NCI-H1417 treated with DMSO at 0.1 percent for 48 hours (cell line): ENCODE results near the gene PSTPIP1.
"Not testable (repeated sequence)": the region's sequence is repeated elsewhere in the genome, so short reads cannot be mapped to it uniquely, and the experiment has no call there.

Experiments
- DNase-seq: peaks from one replicate; lab custom pipeline; 2025; lab: John Stamatoyannopoulos, UW

Gene PSTPIP1

DNA sequence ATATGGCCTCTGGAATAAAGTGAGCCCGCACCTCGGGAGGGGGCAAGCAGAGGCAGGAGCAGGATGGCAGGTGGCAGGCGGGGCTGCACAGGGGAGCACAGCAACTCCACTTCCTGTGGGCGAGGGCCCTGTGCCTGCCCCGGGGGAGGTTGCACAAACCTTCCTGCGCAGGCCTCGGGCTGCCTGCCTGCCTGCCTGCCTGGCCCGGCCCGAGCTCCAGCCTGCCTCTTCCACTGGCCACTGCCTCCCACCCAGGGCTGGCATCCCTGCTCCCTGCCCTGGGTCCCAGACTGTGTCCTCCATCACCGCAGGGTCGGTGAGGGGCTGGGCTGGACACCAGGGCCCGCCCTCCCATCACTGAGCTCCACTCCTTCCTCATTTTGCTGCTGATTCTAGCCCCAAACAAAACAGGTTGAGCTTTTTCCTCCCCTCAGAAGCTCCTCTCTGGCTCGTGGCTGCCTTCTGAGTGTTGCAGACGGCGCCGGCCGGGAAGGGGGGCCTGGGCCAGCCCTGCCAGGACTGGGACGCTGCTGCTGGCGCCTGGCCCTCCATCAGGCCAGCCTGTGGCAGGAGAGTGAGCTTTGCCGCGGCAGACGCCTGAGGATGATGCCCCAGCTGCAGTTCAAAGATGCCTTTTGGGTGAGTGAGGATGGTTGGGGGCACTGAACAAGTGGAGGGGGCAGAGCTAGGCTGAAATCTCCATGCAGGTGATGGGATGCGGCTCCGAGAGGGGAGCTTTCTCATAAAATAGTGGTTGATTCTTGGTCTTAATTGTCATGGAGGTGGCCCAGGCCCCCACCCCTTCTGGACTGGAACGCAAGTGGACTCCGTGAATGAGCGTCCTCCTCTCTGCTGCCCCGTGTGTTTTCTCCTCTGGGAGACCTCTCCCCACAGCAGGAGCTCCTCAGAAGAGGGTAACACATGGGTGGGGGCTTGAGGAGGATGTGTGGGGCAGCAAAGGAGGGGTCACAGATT, at the start of gene PSTPIP1:
TSS of gene PSTPIP1 (plus strand) at position 156 of the 975 bp plus-strand sequence. CDS start at position 604, 448 bp downstream.
- DNase-seq: no peak

DNA sequence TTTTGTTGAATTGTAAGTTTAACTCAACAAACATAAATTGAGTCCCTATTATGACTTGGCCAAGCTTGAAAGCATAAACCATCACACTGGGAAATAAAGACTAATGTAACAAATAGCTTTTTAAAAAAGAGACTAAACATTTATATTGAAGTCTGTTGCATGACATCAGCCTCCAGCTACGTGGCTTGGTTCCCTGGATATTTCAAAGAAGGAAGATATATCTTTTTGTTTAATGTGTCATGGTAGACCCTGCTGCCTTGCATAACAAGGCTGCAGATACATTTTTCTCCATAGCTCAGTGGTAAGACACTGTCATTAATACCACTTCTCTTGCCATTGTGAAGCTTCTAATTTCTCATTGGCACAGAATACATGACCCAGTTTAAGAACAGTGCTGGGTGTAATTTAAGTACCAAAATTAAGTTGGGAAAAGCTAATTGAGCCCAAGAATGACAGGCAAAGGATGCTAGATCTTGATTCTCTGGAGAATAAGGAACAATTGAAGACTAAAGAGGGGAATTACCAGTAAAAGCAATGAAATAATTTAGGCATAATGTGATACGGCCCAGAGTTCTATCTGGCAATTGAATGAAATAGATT, 49.3 kb upstream of the PSTPIP1 start:
- DNase-seq: no peak

DNA sequence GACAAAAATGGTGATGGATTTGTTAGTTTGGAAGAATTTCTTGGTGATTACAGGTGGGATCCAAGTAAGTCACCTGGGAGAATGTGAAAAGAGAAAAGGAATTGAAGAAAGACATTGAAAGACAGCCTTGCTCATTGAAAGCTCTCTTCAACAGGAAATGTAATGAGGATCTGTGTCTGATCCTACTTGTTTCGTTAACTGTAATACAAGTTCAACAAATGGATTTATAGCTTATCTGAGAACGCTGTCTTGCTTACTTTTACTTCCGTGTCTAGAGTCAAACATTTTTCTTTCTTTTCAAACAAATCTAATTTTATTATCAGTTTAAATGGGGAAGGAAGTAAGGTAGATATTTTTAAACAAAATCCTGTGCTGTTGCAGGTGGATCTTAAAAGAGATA, 47.5 kb upstream of the PSTPIP1 start:
- no peak for DNase-seq

DNA sequence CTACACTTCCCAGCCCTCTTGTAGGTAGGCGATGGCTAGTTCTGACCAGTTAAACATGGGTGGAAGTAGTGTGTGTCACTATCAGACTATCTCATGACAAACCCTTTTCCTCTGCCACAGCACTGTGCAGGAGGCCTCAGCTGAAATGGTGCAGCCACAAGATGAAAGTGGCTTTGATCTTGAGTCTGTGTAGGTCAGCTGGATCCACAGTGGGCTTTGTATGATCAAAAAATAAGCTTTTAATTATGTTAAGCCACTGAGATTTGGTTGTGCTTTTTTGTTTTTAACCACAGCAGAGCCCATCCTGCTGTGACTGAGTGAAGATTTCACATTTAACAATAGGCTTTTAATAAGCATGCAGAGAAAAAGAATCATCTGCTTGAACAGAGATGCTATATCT, 43.7 kb upstream of the PSTPIP1 start:
- no peak for DNase-seq

DNA sequence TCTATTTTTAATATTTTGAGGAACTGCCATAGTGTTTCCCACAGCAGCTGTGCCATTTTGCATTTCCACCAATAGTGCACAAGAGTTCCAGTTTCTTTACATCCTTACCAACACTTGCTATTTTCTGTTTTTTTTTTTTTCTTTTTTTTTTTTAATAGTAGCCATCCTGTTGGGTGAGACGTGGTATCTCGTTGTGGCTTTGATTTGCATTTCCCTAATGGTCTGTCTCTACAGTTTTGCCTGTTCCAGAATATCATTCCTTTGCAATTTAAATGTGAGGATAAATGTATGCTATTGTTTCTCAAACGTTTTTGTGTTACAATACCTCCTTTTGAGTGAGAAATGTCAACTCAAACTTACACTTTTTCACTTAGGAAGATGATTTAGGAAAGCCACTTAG, 41.0 kb upstream of the PSTPIP1 start:
- no peak for DNase-seq

DNA sequence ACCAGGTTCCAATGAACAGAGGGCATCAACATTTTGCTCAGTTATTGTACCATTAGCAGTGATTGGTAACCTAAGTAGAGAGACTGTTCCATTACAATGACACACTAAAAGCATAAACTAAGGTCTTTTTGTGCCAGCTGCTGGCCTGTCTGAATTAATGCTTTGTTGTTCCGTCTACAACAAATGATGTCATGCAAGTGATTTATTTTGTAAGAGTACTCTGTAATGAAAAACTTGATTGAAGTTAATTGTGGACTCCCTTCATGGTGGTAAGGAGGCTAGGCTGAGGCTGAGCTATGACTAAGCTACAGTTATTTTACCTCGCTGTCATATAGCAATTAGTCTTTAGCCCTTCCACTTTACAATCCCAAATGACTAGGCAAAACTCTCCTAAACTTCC, 40.2 kb upstream of the PSTPIP1 start:
- DNase-seq: no peak

DNA sequence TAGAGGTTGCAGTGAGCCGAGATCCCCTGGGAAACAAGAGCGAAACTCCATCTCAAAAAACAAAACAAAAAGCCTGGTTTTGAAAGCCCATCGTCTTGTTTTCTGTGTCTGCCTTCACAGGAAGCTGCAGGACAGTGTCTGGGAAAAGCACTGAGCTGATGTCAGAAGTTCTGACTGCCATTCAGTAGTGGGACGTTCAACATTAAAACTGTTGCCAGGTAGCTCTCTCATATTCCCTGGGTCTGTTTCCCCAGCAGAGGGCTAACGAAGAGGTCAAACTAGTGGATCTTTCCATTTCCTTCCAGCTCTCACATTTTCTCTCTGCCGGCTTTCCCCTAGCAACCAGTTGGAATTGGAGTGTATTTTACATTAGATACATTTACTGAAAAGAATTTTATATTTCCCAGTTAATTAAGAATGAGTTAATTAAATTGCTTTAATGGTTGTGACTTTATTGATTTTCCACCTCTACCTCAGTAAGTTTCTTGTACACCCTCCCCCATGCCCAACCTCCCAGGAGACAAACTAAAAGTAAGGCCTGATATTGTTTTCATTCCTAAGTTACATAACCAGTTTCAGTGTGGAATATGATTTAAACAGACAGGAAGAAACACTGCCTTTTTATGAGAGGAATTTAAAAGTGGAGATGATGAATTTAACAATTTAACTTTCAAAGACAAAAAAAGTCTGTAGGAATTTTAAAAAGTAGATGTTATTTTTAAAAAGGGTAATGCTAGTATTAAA, 33.5 kb upstream of the PSTPIP1 start:
- DNase-seq: no peak

DNA sequence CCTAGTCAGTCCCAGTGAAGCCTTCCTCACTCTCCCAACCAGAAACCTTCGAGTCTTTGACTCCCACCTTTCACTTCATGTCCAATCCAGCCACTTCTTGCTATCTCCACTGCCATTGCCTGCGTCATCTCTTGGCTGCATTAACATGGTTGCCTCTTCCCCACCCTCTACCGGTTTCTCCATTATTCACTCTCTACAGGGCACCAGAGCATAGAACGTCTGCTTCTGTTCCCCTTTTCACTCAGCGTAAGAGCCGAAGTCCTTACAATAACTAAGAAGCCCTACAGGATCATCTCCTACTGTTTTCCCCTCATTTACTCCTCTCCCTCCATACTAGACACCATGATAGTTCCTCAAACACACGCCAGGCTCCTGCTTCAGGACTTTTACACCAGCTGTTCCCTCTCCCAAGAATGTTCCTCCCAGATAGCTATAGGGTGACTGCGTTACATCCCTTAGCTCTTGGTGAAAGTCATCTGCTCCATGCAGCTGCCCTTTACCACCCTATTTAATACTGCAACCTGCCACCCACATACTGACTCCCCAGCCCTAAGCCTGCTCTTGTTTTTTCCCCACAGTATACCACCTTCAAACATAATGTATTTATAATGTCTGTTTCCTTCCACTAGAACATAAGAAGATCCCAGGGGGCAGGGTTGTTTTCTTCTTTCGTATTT, 32.5 kb upstream of the PSTPIP1 start:
- DNase-seq: no peak

DNA sequence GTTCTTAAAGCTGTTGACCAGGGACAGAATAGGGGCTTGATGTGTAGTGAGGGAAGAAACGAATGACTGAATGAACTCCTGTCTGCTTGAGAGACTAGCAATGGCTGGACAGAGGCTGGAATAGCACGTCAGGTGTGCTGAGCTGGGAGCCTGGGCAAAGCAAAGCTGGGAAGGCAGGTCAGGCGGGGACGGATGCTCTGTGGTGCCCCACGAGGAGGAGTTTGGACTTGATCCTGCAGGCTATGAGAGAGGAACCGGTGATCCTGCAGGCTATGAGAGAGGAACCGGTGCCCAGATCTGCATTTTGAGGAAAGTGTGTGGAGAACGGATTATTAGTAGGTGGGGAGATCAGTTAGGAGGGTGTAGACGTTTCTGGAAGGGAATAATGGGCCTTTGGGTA, 31.3 kb upstream of the PSTPIP1 start:
- DNase-seq: no peak

DNA sequence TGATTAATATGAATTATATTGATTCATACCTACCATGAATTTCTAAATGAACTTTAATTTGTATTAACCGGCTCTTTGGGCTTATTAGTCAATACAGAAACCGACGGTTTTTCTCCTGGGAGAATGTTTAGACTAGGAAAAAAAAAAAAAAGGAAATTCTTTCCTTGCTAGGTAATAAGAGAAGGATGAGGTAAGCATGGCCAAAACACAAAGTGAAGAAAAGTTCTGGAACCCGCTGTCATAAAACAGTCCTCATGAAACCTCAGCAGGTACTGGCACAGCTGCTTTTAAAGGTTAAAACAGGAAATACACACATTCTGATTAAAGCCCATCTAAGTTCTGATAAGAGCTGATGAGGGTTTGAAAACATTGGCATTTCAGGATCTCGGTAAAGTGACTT, 30.8 kb upstream of the PSTPIP1 start:
- DNase-seq: no peak

DNA sequence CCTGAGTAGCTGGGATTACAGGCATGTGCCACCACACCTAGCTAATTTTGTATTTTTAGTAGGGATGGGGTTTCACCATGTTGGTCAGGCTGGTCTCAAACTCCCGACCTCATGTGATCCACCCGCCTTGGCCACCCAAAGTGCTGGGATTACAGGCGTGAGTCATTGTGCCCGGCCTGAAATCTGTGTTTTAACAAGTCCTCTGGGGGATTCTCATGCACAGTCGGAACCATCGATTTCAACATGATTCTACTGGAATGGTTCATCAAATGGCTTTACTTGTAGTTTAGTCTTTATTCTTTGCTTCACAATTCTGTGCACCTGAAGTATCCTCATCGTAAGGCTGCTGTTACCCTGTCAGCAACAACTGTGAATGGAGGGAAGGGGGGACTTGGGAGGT, 28.9 kb upstream of the PSTPIP1 start:
- DNase-seq: not testable (repeated sequence)

DNA sequence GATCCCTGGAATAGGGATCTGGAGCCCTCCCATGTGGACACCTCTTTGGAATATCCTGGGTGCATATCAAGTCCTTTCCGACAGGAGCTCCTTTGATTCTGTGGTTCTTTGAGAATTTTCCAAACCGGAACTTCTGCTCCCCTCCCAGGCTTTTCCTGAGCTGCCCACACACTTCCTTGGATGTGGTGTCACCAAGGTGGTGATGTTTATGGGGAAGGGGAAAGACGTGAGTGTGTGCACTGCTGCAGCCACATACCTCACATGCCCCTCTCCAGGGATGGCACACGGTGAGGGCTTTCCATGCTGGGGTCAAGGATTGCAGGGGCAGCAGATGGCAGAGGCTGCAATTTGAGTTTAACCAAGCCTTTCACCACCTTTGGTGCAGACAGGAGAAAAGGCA, 27.9 kb upstream of the PSTPIP1 start:
- no peak for DNase-seq

DNA sequence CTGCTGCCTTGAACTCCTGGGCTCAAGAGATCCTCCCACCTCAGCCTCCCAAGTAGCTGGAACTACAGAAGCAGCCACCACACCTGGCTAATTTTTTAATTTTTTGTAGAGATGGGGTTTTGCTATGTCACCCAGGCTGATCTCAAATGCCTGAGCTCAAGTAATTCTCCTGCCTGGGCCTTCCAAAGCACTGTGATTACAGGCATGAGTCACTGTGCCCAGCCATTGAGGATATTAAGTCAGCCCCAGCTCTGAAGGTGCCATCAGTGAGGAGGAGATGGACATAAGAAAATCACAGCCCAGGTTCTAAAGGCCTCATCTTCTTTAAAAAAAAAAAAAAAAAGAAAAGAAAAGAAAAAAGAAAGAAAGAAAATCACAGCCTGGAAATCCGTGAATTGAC, 26.6 kb upstream of the PSTPIP1 start:
- no peak for DNase-seq

DNA sequence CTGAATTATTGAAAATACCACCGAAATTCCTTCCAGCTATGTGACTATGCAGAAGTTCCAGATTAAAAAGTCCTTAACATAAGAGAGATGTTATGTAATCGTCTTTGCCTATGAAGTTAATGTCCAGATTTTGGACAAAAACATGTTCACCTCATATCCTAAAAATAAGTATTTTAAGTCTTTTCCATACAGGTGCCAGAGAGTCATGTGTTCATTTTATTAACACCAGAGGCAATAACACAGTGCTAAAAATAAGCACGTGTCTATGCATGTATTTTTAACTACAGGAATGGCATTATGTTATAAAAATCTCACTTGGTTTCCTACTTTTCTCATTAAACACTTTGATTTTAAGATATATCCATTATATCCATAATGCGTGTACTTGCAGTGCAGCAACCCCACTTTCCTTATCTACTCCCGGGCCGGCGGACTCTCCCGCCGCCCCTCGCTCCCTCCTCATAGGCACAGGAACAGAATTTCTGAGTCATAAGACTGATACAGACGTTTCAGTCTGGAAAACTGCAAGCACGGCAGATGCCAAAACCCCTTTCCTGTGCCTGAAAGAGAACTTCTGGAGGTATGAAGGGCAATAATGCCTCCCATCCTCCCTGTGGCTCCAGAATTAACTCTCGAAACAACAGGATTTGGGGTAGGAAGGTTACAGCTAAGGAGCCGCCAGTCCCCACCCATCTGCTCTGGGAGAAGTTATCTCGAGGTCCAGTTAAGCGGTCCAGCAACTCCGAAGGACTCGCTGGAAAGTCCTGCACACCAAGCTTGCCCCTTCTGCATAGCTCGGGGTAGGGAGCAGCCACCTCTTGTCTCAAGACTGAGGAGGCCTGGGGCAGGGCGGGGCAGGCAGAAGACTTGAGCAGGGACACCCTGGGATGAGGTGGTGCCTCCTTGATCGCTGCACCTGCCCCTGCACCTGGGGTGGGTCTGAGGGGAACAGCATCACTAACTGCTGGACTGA, 22.3 kb upstream of the PSTPIP1 start:
- no peak for DNase-seq

DNA sequence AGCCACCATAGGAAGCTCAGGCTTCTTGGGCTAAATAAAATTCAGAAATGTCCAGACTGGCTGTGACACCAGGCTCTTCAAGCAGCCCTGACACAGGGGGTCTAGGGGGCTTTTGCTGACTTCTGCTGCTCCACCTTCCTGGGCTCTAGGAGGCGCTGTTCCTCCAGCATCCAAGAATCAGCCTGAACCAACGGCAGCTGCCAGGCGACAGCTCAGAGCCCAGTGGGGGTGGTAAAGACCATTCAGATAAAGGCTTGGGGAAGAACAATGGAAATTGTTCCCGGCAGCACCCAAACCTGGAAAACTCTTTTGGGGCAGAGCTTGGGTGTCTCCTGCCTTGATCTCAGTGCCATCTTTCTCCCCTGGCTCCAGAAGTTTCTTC, 21.6 kb upstream of the PSTPIP1 start:
- no peak for DNase-seq

DNA sequence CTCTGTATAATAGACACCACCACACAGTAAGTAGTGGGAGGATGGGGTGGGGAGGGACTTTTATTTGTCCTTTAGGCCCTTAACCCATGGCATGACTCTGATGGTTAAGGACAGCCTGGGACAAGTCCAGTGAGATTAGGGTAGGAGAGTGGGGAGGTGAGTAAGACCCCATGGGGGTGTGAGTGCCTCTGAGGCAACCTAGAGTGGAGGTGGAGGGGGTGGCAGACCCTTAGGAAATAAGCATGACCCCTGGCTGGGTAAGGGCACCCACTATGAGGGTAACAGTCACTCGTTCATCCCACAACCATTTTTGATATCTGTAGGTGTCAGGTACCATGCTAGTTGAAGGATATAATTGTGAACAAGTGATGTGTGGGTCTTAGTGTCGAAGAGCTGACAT, 21.0 kb upstream of the PSTPIP1 start:
- DNase-seq: no peak

DNA sequence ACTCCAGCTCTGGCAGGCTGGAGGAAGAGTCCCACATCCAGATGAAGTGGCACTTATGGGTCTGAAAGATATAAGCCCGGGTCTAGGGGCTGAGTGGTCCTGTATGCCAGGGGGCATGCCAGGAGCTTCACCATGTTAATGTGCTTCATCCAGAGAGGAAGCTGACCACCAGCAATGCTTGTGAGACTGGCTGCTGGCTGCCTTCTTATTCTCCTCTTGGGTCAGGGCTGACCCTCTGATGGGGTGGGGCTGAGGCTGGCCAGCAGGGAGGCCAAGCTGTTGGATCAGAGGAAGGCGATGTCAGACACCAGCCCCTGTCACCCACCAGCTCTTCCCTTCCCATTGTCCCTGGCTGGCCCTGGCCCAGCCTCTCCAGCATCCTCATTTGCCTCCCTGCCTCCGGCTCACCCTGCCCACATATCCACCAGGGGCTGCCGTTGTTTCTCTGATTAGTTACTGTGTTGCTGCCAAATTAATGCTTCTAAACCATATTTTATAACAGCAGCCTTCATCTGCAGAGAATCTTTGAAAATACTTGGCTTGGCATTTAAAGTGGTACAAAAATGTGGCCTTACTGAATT, 20.4 kb upstream of the PSTPIP1 start:
- DNase-seq: no peak

DNA sequence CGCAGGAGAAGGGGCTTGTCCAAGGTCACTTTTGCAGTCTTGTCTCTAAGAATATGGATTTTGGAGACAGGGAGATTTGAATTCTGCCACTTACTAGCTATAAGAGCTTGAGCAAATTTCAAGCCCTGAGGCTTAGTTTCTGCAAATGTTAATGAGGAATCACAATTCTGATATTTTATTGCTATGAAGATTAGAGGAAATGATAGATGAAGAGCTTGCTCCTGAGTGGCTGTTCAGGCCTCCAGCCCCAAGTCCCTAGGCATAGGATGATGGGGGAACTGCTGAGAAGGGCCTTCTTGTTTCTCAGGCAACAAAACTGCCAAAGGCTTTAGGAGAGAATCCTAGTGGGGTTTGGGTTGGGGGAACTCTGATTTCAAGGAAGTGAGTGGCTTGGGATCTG, 18.8 kb upstream of the PSTPIP1 start:
- DNase-seq: no peak

DNA sequence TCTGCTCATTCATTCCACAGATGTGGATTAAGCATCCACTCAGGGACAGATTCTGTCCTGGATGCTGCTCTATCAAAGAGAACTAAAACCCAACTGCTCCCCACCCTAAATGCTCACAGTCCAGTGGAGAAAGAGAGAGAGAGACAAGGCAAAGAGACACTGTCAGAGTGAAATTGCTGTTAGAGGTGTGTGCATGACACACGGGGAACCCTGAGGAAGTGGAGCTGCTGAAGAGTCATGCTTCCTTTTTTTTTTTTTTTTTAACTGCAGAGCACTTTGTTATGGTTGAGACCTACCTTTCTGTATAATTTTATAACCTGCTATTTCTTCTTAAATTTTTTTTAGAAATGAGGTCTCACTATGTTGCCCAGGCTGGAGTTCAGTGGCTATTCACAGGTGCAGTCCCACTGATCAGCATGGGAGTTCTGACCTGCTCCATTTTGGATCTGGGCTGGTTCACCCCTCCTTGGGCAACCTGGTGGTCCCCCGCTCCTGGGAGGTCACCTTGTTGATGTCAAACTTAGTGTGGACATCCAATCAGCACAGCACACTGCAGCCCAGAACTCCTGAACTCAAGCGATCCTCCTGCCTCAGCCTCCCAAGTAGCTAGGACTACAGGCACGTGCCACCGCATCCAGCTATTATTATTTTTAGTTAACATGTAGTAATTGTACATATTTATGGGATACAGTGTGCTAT, 18.2 kb upstream of the PSTPIP1 start:
- DNase-seq: no peak
